Activated T-cell treated with anti-CD3 and anti-CD28 coated beads, Interleukin-2, amount 50 U/mL, for 4 hours (primary cell): ENCODE results near the gene PPFIBP1. TPM values are rescaled to one million over a fixed set of nuclear protein-coding genes. Genes with fewer than 3 reads are reported as not detected.

Experiments used
- ATAC-seq, 2 donors: fragments of 200-7000 bp; cut with Tn5 transposase; one replicate each; pipeline ENCODE4 v1.10.0; 2021
- DNase-seq: peaks from one replicate; pipeline ENCODE4 v3.0.0-alpha.2; 2020
- H3K27me3 Mint-ChIP-seq: one replicate; pipeline ENCODE4 v1.8.0; 2021; ENCODE audit warnings: low read depth, mixed read lengths
- H3K36me3 Mint-ChIP-seq: one replicate; pipeline ENCODE4 v1.8.0; 2022; ENCODE audit warnings: mixed read lengths; ENCODE audit not compliant: insufficient read depth
- H3K4me1 Mint-ChIP-seq: one replicate; pipeline ENCODE4 v1.8.0; 2021; ENCODE audit warnings: low read depth, mixed read lengths
- H3K4me3 Mint-ChIP-seq: one replicate; pipeline ENCODE4 v1.8.0; 2021; ENCODE audit warnings: mild to moderate bottlenecking, moderate library complexity, mixed read lengths
- H3K9me3 Mint-ChIP-seq: one replicate; pipeline ENCODE4 v1.8.0; 2021; ENCODE audit warnings: mixed read lengths
- total RNA-seq, 3 donors: library from RNA; stranded (reverse); gene quantifications; one replicate each; pipeline ENCODE4 v1.2.1, GENCODE V29; 2021

PPFIBP1 gene
- total RNA-seq, result 10 to 100 TPM in 2 of 3 donors, 1 to 10 TPM in 1; 7.4 to 11.6 (median 10.9) TPM

GRCh38 chr12:27523642-27524493, at the start of gene PPFIBP1:
Gene PPFIBP1 (plus strand): TSS chr12:27524206. CDS start chr12:27633397, 109,191 bp downstream.
- H3K4me1 Mint-ChIP-seq, result peaks cover 33% of the 10 kb centered on the region
- H3K27me3 Mint-ChIP-seq, result peaks cover 12% of the 10 kb centered on the region
- no peaks in the 10 kb centered on the region for H3K36me3 Mint-ChIP-seq
- H3K9me3 Mint-ChIP-seq, result no peaks in the 10 kb centered on the region
- peak; percentile 99 for ATAC-seq
- peak; percentile 99 for DNase-seq
- H3K4me3 Mint-ChIP-seq, result peak within 1 kb of the TSS; percentile 95

DNA sequence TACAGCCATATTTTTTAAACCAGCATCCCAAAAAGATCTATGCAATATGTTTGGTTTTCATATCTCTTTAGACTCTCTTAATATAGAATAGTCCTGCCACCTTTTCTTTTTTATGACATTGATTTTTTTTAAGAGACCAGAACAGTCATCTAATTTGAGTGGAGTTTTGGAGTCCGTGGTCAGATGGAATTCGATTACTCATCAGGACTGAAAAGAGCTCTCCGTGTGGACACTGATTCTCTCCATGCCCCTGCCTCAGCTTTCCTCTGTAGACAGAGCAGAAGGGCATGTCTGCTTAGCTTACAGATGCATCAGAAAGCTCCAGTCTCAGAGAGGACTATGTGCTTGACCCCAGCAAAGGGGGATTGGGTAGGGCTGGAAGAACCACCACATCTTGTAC, 49.7 kb upstream of the PPFIBP1 start:
- H3K36me3 Mint-ChIP-seq, result peaks cover 4% of the 10 kb centered on the region
- no peak for ATAC-seq
- no peak overlapping the region for H3K4me3 Mint-ChIP-seq
- H3K4me1 Mint-ChIP-seq, result peaks cover 10% of the 10 kb centered on the region
- peaks cover 26% of the 10 kb centered on the region for H3K9me3 Mint-ChIP-seq
- H3K27me3 Mint-ChIP-seq, result no peaks in the 10 kb centered on the region
- no peak for DNase-seq

DNA sequence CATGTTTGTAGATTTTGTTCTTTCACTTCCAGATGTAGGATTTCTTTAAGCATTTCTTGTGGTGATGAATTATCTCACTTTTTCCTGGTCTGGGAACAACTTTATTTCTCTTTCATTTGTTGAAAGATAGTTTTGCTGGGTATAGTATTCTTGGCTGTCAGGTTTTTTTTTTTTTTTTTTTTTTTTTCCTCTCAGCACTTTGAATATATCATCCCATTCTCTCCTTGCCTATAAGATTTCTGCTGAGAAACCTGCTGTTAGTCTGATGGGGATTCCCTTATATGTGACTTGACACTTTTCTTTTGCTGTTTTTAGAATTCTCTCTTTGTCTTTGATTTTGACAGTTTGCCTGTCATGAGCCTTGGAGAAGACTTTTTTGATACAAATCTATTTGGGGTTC, 47.0 kb upstream of the PPFIBP1 start:
- no peak for ATAC-seq
- H3K36me3 Mint-ChIP-seq, result peaks cover 4% of the 10 kb centered on the region

GRCh38 chr12:27478949-27479348, 45.1 kb upstream of the PPFIBP1 start:
- H3K36me3 Mint-ChIP-seq, result peaks cover 4% of the 10 kb centered on the region
- no peaks in the 10 kb centered on the region for H3K4me1 Mint-ChIP-seq
- no peak overlapping the region for H3K4me3 Mint-ChIP-seq
- DNase-seq (no peak), ATAC-seq (no peak)
- H3K9me3 Mint-ChIP-seq, result peaks cover 29% of the 10 kb centered on the region
- no peaks in the 10 kb centered on the region for H3K27me3 Mint-ChIP-seq

More for the DNA sequence above, 47.0 kb upstream of the PPFIBP1 start:
- peaks cover 7% of the 10 kb centered on the region for H3K4me1 Mint-ChIP-seq
- no peak for DNase-seq
- H3K4me3 Mint-ChIP-seq, result no peak overlapping the region
- peaks cover 29% of the 10 kb centered on the region for H3K9me3 Mint-ChIP-seq
- no peaks in the 10 kb centered on the region for H3K27me3 Mint-ChIP-seq

- no peaks in the 10 kb centered on the region for H3K4me1 Mint-ChIP-seq
- DNase-seq, result no peak
- H3K36me3 Mint-ChIP-seq, result peaks cover 4% of the 10 kb centered on the region
Observed at GRCh38 chr12:27480016-27480415, 44.0 kb upstream of the PPFIBP1 start.

GRCh38 chr12:27486961-27487360, 37.0 kb upstream of the PPFIBP1 start:
- no peaks in the 10 kb centered on the region for H3K36me3 Mint-ChIP-seq
- H3K27me3 Mint-ChIP-seq, result peaks cover 13% of the 10 kb centered on the region
- ATAC-seq (no peak), DNase-seq (no peak)
- H3K4me3 Mint-ChIP-seq, result no peak overlapping the region
- H3K9me3 Mint-ChIP-seq, result no peaks in the 10 kb centered on the region
- H3K4me1 Mint-ChIP-seq, result no peaks in the 10 kb centered on the region

More at GRCh38 chr12:27480016-27480415, 44.0 kb upstream of the PPFIBP1 start:
- no peak for ATAC-seq
- Mint-ChIP-seq H3K9me3 (peaks cover 29% of the 10 kb centered on the region), H3K4me3 (no peak overlapping the region), H3K27me3 (no peaks in the 10 kb centered on the region)

DNA sequence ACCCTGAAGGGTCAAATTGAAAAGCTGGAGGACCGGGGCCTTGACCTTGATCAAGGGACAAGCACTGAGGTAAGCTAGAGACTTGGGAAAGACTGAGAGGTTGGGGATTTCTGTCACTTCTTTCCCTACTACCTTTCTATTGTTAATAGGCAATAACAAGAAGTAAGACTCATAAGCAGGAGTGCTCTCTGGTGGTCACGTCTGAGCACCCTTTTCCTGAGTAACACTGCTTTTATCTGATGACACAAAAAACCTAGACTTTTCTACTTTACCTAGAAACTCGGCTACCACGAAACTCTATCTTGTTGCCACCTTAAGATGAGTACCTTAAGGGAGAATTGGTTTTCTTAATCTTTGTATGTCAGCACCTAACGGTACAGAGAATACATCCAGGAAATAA, 35.5 kb upstream of the PPFIBP1 start:
- no peak for DNase-seq
- Mint-ChIP-seq H3K27me3 (peaks cover 13% of the 10 kb centered on the region), H3K4me3 (no peak overlapping the region), H3K36me3 (no peaks in the 10 kb centered on the region), H3K9me3 (no peaks in the 10 kb centered on the region), H3K4me1 (no peaks in the 10 kb centered on the region)
- ATAC-seq, result no peak

GRCh38 chr12:27491226-27491625, 32.8 kb upstream of the PPFIBP1 start:
- ATAC-seq (no peak), DNase-seq (no peak)
- no peaks in the 10 kb centered on the region for H3K36me3 Mint-ChIP-seq
- H3K4me3 Mint-ChIP-seq, result no peak overlapping the region
- peaks cover 13% of the 10 kb centered on the region for H3K27me3 Mint-ChIP-seq
- no peaks in the 10 kb centered on the region for H3K9me3 Mint-ChIP-seq
- no peaks in the 10 kb centered on the region for H3K4me1 Mint-ChIP-seq

DNA sequence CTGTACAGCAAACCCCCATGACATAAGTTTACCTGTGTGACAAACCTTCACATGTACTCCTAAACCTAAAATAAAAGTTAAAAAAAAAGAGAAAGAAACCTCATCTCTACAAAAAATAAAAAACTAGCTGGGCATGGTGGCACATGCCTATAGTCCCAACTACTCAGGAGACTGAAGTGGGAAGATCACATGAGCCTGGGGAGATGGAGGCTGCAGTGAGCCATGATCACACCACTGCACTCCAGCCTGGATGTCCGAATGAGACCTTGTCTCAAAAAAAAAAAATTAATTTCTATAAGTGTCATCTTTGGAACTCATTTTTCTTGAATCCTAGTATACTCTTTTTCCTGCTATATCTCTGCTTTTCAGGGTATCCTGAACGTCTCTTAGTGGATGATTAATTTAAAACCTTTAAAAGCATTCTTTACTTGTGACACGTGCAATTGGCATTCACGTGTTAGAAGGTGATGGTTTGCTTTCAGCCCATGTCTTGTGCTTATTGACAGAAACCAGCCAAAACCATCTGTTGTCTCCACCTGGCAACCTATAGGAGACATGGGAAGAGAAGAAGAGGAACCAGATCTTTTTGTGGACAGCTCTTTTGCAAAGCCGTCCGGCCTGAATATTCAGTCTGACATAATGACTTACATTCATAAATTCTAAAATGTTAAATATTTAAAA, 30.6 kb upstream of the PPFIBP1 start:
- DNase-seq (no peak), ATAC-seq (no peak)
- peaks cover 2% of the 10 kb centered on the region for H3K4me1 Mint-ChIP-seq
- no peaks in the 10 kb centered on the region for H3K9me3 Mint-ChIP-seq
- peaks cover 16% of the 10 kb centered on the region for H3K27me3 Mint-ChIP-seq
- H3K36me3 Mint-ChIP-seq, result no peaks in the 10 kb centered on the region
- H3K4me3 Mint-ChIP-seq, result no peak overlapping the region

- ATAC-seq (no peak), DNase-seq (no peak)
- Mint-ChIP-seq H3K36me3 (no peaks in the 10 kb centered on the region), H3K27me3 (peaks cover 17% of the 10 kb centered on the region), H3K4me3 (no peak overlapping the region), H3K4me1 (peaks cover 11% of the 10 kb centered on the region), H3K9me3 (no peaks in the 10 kb centered on the region)
Observed at GRCh38 chr12:27497446-27497845, 26.6 kb upstream of the PPFIBP1 start.

- Mint-ChIP-seq H3K27me3 (peaks cover 19% of the 10 kb centered on the region), H3K4me1 (peaks cover 11% of the 10 kb centered on the region), H3K9me3 (no peaks in the 10 kb centered on the region), H3K36me3 (no peaks in the 10 kb centered on the region), H3K4me3 (no peak overlapping the region)
- DNase-seq, result no peak
- ATAC-seq, result peak; percentile 77 to 85
Observed at GRCh38 chr12:27498149-27498548, 25.9 kb upstream of the PPFIBP1 start.

- no peaks in the 10 kb centered on the region for H3K9me3 Mint-ChIP-seq
- peaks cover 19% of the 10 kb centered on the region for H3K27me3 Mint-ChIP-seq
- H3K4me1 Mint-ChIP-seq, result peaks cover 11% of the 10 kb centered on the region
- DNase-seq (no peak), ATAC-seq (no peak)
- H3K4me3 Mint-ChIP-seq, result no peak overlapping the region
- H3K36me3 Mint-ChIP-seq, result no peaks in the 10 kb centered on the region
Observed at GRCh38 chr12:27498761-27499160, 25.2 kb upstream of the PPFIBP1 start.

GRCh38 chr12:27499377-27499776, 24.6 kb upstream of the PPFIBP1 start:
- ATAC-seq (no peak), DNase-seq (no peak)
- Mint-ChIP-seq H3K27me3 (peaks cover 19% of the 10 kb centered on the region), H3K9me3 (no peaks in the 10 kb centered on the region), H3K36me3 (no peaks in the 10 kb centered on the region), H3K4me3 (no peak overlapping the region), H3K4me1 (peaks cover 11% of the 10 kb centered on the region)

- no peak for DNase-seq
- H3K27me3 Mint-ChIP-seq, result peaks cover 19% of the 10 kb centered on the region
- H3K9me3 Mint-ChIP-seq, result no peaks in the 10 kb centered on the region
- no peak overlapping the region for H3K4me3 Mint-ChIP-seq
- peaks cover 11% of the 10 kb centered on the region for H3K4me1 Mint-ChIP-seq
- no peaks in the 10 kb centered on the region for H3K36me3 Mint-ChIP-seq
- no peak for ATAC-seq
Observed at GRCh38 chr12:27500546-27500945, 23.5 kb upstream of the PPFIBP1 start.

- DNase-seq (no peak), ATAC-seq (peak; percentile 58 to 77)
- Mint-ChIP-seq H3K36me3 (no peaks in the 10 kb centered on the region), H3K27me3 (peaks cover 19% of the 10 kb centered on the region), H3K4me1 (peaks cover 11% of the 10 kb centered on the region), H3K9me3 (peaks cover 3% of the 10 kb centered on the region), H3K4me3 (peak overlapping the region; percentile 12)
Observed at GRCh38 chr12:27502021-27502435, 22.0 kb upstream of the PPFIBP1 start.
